ENCODE results near the gene ZNF575.
"Not testable (repeated sequence)": the region's sequence is repeated elsewhere in the genome, so short reads cannot be mapped to it uniquely, and the experiment has no call there.

ZNF575 gene

GRCh38 chr19:43506629-43507028 is 26.4 kb upstream of the ZNF575 start:
- no peak for DNase-seq
- in situ Hi-C loops (cut with HindIII; ENCODE audit: low pct_ligation_motif_present, low pct_unique_long_range_greater_than_20kb, low sequenced_read_pairs) = no loop called here

GRCh38 chr19:43507880-43508279 is 25.1 kb upstream of the ZNF575 start:
- DNase-seq = no peak
- in situ Hi-C loops (cut with HindIII; ENCODE audit: low pct_ligation_motif_present, low pct_unique_long_range_greater_than_20kb, low sequenced_read_pairs) = no loop called here

- no peak for DNase-seq
- in situ Hi-C loops (cut with HindIII; ENCODE audit: low pct_ligation_motif_present, low pct_unique_long_range_greater_than_20kb, low sequenced_read_pairs) = no loop called here
These were observed 22.3 kb upstream of the ZNF575 start for GRCh38 chr19:43510713-43511112.

GRCh38 chr19:43511324-43511723 is 21.7 kb upstream of the ZNF575 start:
- in situ Hi-C loops (cut with HindIII; ENCODE audit: low pct_ligation_motif_present, low pct_unique_long_range_greater_than_20kb, low sequenced_read_pairs) = no loop called here
- DNase-seq = no peak

- DNase-seq; in situ Hi-C loops (cut with HindIII; ENCODE audit: low pct_ligation_motif_present, low pct_unique_long_range_greater_than_20kb, low sequenced_read_pairs): not testable (repeated sequence)
These were observed 20.6 kb upstream of the ZNF575 start for GRCh38 chr19:43512399-43512798.

GRCh38 chr19:43518051-43518450 is 14.9 kb upstream of the ZNF575 start:
- no peak for DNase-seq
- in situ Hi-C loops (cut with HindIII; ENCODE audit: low pct_ligation_motif_present, low pct_unique_long_range_greater_than_20kb, low sequenced_read_pairs) = no loop called here

- in situ Hi-C loops (cut with HindIII; ENCODE audit: low pct_ligation_motif_present, low pct_unique_long_range_greater_than_20kb, low sequenced_read_pairs) = no loop called here
- DNase-seq = peak; percentile 74
These were observed 13.4 kb upstream of the ZNF575 start for GRCh38 chr19:43519436-43520088.

- DNase-seq = no peak
- in situ Hi-C loops (cut with HindIII; ENCODE audit: low pct_ligation_motif_present, low pct_unique_long_range_greater_than_20kb, low sequenced_read_pairs) = no loop called here
These were observed 10.1 kb upstream of the ZNF575 start for GRCh38 chr19:43522929-43523328.

GRCh38 chr19:43523696-43524095 is 9.3 kb upstream of the ZNF575 start:
- DNase-seq; in situ Hi-C loops (cut with HindIII; ENCODE audit: low pct_ligation_motif_present, low pct_unique_long_range_greater_than_20kb, low sequenced_read_pairs): not testable (repeated sequence)

- in situ Hi-C loops (cut with HindIII; ENCODE audit: low pct_ligation_motif_present, low pct_unique_long_range_greater_than_20kb, low sequenced_read_pairs) = no loop called here
These were observed 7.8 kb upstream of the ZNF575 start for GRCh38 chr19:43524922-43525835.

GRCh38 chr19:43525836-43526771 is 6.9 kb upstream of the ZNF575 start:
- in situ Hi-C loops (cut with HindIII; ENCODE audit: low pct_ligation_motif_present, low pct_unique_long_range_greater_than_20kb, low sequenced_read_pairs) = no loop called here

More at GRCh38 chr19:43524922-43525835, 7.8 kb upstream of the ZNF575 start:
- no peak for DNase-seq

GRCh38 chr19:43526884-43527859 is 5.8 kb upstream of the ZNF575 start, which contains the start of gene ETHE1:
Gene ETHE1, minus strand, starts transcription at chr19:43527201. Its CDS starts 24 bp downstream, at chr19:43527177.
- DNase-seq = peak; percentile 62
- in situ Hi-C loops (cut with HindIII; ENCODE audit: low pct_ligation_motif_present, low pct_unique_long_range_greater_than_20kb, low sequenced_read_pairs) = no loop called here

More at GRCh38 chr19:43525836-43526771, 6.9 kb upstream of the ZNF575 start:
- no peak for DNase-seq

- DNase-seq = peak; percentile 71
- in situ Hi-C loops (cut with HindIII; ENCODE audit: low pct_ligation_motif_present, low pct_unique_long_range_greater_than_20kb, low sequenced_read_pairs) = no loop called here
These were observed 4.9 kb upstream of the ZNF575 start for GRCh38 chr19:43527860-43528622.

- in situ Hi-C loops (cut with HindIII; ENCODE audit: low pct_ligation_motif_present, low pct_unique_long_range_greater_than_20kb, low sequenced_read_pairs) = no loop called here
- peak; percentile 69 for DNase-seq
These were observed 422 bp upstream of the ZNF575 start for GRCh38 chr19:43532571-43532961.

GRCh38 chr19:43533546-43534304 is 737 bp downstream of the ZNF575 start:
- in situ Hi-C loops (cut with HindIII; ENCODE audit: low pct_ligation_motif_present, low pct_unique_long_range_greater_than_20kb, low sequenced_read_pairs) = no loop called here
- DNase-seq = peak; percentile 95

GRCh38 chr19:43534305-43534815 is 1.4 kb downstream of the ZNF575 start:
- in situ Hi-C loops (cut with HindIII; ENCODE audit: low pct_ligation_motif_present, low pct_unique_long_range_greater_than_20kb, low sequenced_read_pairs) = no loop called here
- DNase-seq = no peak
